Right lobe of liver (tissue), 6 donors: Measurements from ENCODE around the gene DAZAP1. TPM values are rescaled to one million over a fixed set of nuclear protein-coding genes. Genes with fewer than 3 reads are reported as not detected.

ENCODE experiments used
- ATAC-seq, 4 donors: fragments of 200-7000 bp; cut with Tn5 transposase; one replicate each; pipeline ENCODE4 v1.9.1; 2020; ENCODE audit warnings: mild to moderate bottlenecking in 4 of 4, moderate library complexity in 4 of 4
- DNase-seq, 3 donors: peaks; one replicate each; pipeline ENCODE4 v3.0.0-alpha.2; 2020
- H3K27ac ChIP-seq, 3 donors: fragments of 200-600 bp; one replicate each; pipeline ENCODE4 v1.8.0; 2022
- H3K27me3 ChIP-seq, 2 donors: fragments of 200-600 bp; one replicate each; pipeline ENCODE4 v1.8.0; 2022
- H3K36me3 ChIP-seq, 4 donors: fragments of 200-600 bp; sonication (generic) in 1 of 4; one replicate each; pipeline versions ENCODE4 v1.5.1 to v1.8.0; 2017 to 2022; ENCODE audit warnings: control low read depth in 1 of 4
- H3K4me1 ChIP-seq, 4 donors: fragments of 200-600 bp; sonication (generic) in 1 of 4; one replicate each; pipeline versions ENCODE4 v1.5.1 to v1.8.0; 2017 to 2022; ENCODE audit warnings: control low read depth in 1 of 4
- H3K4me3 ChIP-seq, 3 donors: fragments of 200-600 bp; one replicate each; pipeline ENCODE4 v1.8.0; 2022
- H3K9me3 ChIP-seq, 4 donors: fragments of 200-600 bp; sonication (generic) in 1 of 4; one replicate each; pipeline versions ENCODE4 v1.5.1 to v1.8.0; 2017 to 2022; ENCODE audit warnings: control low read depth in 1 of 4
- POLR2A ChIP-seq: fragments of 450-650 bp; IDR thresholded peaks from one replicate; pipeline ENCODE4 v1.6.1; 2017; ENCODE audit warnings: antibody characterized with exemption, mild to moderate bottlenecking
- WGBS: methylation state at CpG from one replicate; pipeline ENCODE4 v1.1.6; 2018; ENCODE audit warnings: low coverage, low lambda C conversion rate; ENCODE audit not compliant: insufficient coverage; ENCODE audit errors: missing lambda C conversion rate; 5-methylcytosine and 5-hydroxymethylcytosine counted together
- intact Hi-C, 2 donors: fragments of 100-400 bp; cut with DNase I; formaldehyde crosslinking; loops; one replicate each; pipeline versions ENCODE4 v1.11.2 to v1.14.1; 2022
- total RNA-seq, 6 experiments: library from RNA; depleted of rRNA in 2 of 6; stranded (reverse); fragments of >200 nt in 2 of 6; fragmentation: NEBNext Ultra II Directional in 3 of 6; extraction: Animal tissue kit (Norgen Biotek cat#: 25700) in 3 of 6; gene quantifications; one replicate each; pipeline versions ENCODE4 v1.1.0 to v1.2.4, GENCODE V29; 2016 to 2023
- TF ChIP-seq, protein P1 (sequence below), 4 donors: fragments of 200-600 bp in 3 of 4; fragments of 450-650 bp in 1 of 4; IDR thresholded peaks; one replicate each; pipeline versions ENCODE4 v1.5.1 to v1.8.0; 2016 to 2022; ENCODE audit warnings: antibody characterized with exemption in 4 of 4, mild to moderate bottlenecking in 2 of 4
- donor health status: DM: no; HTN: yes; CAD: no.
- donor health status: DM: no; HTN: no; CAD: no.
- donor health status: DM: no; HTN: no; CAD: no.
- donor health status: DM: no; HTN: yes; CAD: no.
- donor health status: DM: no; HTN: yes; CAD: no.

DAZAP1 gene
- total RNA-seq, 6 experiments from 2014 or later = 22.3 to 50.9 (median 42.2) TPM

DNA sequence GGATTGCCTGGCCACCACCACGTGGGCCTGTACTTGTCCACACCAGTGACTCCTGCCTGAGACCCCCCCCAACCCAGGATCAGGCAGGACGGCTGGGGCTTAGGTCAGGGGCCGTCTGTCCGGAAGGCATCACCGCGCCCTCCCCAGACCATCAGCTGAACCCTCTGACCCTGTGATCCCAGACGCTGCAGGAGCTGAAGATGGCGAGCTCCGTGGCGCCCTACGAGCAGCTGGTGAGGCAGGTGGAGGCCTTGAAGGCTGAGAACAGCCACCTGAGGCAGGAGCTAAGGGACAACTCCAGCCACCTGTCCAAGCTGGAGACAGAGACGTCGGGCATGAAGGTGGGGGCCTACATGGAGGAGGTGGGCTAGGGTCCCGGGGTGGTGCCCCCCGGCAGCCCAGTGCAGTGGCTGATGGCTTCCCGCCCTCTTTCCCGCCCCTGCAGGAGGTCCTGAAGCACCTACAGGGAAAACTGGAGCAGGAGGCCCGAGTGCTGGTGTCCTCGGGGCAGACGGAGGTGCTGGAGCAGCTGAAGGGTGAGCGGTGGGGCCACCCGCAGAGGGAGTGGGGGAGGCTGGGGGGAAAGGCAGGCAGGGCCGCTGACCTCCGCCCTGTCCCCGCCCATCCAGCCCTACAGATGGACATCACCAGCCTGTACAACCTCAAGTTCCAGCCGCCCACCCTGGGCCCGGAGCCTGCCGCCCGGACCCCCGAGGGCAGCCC lies 45.6 kb downstream of the DAZAP1 start:
- intact Hi-C loops = loop anchor here in 1 of 2 donors (10.0 kb wide), 1 partner anchor 62 kb away; the partner anchor contains the start of gene ADAMTSL5
- DNase-seq = peak in 1 of 3 donors; percentile 36
- Histone ChIP-seq H3K27me3 (peaks cover 4 to 25% of the 10 kb centered on the region in 2 donors), H3K4me3 (no peak overlapping the region), H3K36me3 (no peaks in the 10 kb centered on the region), H3K9me3 (no peaks in the 10 kb centered on the region), H3K27ac (no peak overlapping the region), H3K4me1 (no peaks in the 10 kb centered on the region)
- WGBS = 22% methylated on average over 10 of the region's 30 CpGs
- ATAC-seq = no peak
- no peak for TF ChIP-seq POLR2A
- TF ChIP-seq, protein P1, sequence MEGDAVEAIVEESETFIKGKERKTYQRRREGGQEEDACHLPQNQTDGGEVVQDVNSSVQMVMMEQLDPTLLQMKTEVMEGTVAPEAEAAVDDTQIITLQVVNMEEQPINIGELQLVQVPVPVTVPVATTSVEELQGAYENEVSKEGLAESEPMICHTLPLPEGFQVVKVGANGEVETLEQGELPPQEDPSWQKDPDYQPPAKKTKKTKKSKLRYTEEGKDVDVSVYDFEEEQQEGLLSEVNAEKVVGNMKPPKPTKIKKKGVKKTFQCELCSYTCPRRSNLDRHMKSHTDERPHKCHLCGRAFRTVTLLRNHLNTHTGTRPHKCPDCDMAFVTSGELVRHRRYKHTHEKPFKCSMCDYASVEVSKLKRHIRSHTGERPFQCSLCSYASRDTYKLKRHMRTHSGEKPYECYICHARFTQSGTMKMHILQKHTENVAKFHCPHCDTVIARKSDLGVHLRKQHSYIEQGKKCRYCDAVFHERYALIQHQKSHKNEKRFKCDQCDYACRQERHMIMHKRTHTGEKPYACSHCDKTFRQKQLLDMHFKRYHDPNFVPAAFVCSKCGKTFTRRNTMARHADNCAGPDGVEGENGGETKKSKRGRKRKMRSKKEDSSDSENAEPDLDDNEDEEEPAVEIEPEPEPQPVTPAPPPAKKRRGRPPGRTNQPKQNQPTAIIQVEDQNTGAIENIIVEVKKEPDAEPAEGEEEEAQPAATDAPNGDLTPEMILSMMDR (IDR thresholded peaks at IDR 0.05) = no peak

DNA sequence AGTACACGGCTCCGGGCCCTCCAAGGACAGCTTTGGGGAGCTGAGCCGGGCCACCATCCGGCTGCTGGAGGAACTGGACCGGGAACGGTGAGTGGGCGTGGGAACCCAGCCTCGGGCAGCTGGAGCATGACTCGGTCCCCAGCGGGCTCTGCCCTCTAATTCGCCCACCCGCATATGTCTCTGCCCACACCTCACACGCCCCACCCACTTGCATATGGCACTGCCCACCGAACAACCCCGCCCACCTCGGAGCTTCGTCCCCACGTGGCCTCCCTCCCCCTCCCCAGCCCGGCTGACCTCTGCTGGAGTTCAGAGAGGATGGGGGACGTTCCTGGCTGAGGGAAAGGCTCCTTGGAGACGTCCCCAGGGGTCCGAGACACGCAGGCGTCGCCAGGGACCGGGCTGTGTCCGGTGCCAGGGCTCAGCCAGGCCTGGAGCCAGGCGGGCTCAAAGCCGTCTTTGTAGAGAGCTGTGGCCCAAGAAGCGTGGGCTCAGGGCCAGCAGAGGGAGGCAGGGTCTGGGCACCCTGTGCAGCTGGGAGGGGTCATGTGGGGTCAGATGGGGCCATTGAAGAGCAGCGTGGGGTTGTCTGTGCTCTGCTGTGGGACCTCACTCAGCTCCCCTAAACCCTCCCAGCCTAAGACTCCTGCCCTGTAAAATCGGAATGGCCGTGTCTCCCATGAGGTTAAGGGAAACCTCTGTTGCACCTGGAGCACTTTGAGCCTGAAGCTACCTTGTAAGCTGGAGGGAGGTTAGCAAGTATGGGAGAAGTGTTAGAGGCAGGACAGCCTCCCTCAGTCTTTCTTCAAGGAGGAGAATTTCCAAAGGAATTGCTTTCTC lies 46.4 kb downstream of the DAZAP1 start:
- WGBS = 0% methylated on average over 3 of the region's 33 CpGs
- peaks cover 4 to 24% of the 10 kb centered on the region in 2 donors for H3K27me3 ChIP-seq
- H3K27ac ChIP-seq = no peak overlapping the region
- H3K36me3 ChIP-seq = no peaks in the 10 kb centered on the region
- H3K4me3 ChIP-seq = no peak overlapping the region
- intact Hi-C loops = loop anchor here in 1 of 2 donors (10.0 kb wide), 1 partner anchor 61 kb away; the partner anchor contains the start of gene ADAMTSL5
- no peaks in the 10 kb centered on the region for H3K9me3 ChIP-seq
- ATAC-seq = peak in 2 of 4 donors; percentile 16 to 28
- DNase-seq = no peak
- TF ChIP-seq POLR2A = no peak
- TF ChIP-seq, protein P1 (IDR thresholded peaks at IDR 0.05) = no peak
- no peaks in the 10 kb centered on the region for H3K4me1 ChIP-seq

DNA sequence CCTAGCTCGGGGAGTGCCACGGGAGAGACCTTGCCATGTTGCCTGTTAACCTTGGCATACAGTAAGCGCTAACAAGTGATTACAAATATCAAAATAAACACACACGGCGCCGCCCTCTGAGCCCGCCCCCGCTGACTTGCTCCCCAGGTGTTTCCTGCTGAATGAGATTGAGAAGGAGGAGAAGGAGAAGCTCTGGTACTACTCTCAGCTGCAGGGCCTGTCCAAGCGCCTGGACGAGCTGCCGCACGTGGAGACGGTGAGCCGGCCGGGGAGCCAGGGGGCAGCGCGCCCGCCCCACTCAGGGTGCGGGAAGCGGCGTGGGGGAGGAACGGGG lies 47.6 kb downstream of the DAZAP1 start:
- Histone ChIP-seq H3K4me3 (no peak overlapping the region), H3K36me3 (no peaks in the 10 kb centered on the region), H3K27me3 (peaks cover 4 to 24% of the 10 kb centered on the region in 2 donors), H3K4me1 (no peaks in the 10 kb centered on the region), H3K9me3 (no peaks in the 10 kb centered on the region), H3K27ac (no peak overlapping the region)
- WGBS = 2% methylated on average over 6 of the region's 22 CpGs
- ATAC-seq (no peak), DNase-seq (no peak)
- intact Hi-C loops = loop anchor here in 1 of 2 donors (10.0 kb wide), 1 partner anchor 60 kb away; the partner anchor contains the start of gene ADAMTSL5
- no peak for TF ChIP-seq POLR2A
- TF ChIP-seq, protein P1 (IDR thresholded peaks at IDR 0.05) = no peak

DNA sequence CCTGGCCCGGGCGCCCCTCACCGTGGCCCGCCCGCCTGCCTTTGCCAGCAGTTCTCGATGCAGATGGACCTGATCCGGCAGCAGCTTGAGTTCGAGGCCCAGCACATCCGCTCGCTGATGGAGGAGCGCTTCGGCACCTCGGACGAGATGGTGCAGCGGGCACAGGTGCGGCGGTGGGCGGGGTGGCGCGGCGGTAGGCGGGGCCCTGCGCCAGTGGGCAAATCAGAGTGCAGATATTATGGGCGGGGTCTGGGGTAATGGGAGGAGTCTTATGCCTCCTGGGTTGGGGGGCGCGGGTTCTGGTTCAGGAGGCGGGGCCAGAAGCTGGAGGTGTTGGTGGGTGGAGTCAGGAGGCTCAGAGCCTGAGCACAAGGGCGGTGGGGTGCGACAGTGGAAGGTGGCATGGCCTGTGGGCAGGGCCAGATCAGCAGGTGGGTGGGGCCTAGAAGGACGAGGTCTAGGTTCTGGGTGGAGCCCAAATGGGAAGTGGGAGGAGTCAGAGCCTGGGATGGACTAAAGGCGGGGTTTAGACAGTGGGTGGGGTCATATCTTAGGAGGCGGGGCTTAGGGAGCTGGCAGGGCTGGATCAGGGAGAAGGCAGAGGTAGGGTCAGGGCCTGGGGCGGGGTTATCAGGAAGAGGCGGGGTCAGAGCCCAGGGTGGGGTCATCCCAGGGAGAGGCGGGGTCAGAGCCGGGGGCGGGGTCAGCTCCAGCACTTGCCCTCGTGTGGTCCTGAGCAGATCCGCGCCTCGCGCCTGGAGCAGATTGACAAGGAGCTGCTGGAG lies 48.1 kb downstream of the DAZAP1 start:
- 2% methylated on average over 26 of the region's 42 CpGs for WGBS
- H3K27me3 ChIP-seq = peaks cover 0 to 24% of the 10 kb centered on the region in 2 donors
- TF ChIP-seq, protein P1 (IDR thresholded peaks at IDR 0.05) = no peak
- TF ChIP-seq POLR2A = no peak
- intact Hi-C loops = loop anchor here in 1 of 2 donors (10.0 kb wide), 1 partner anchor 59 kb away; the partner anchor contains the start of gene ADAMTSL5
- no peaks in the 10 kb centered on the region for H3K9me3 ChIP-seq
- ATAC-seq = peak; percentile 58 to 69 (median 62)
- H3K27ac ChIP-seq = no peak overlapping the region
- DNase-seq = peak in 1 of 3 donors; percentile 59
- no peaks in the 10 kb centered on the region for H3K4me1 ChIP-seq
- H3K36me3 ChIP-seq = no peaks in the 10 kb centered on the region
- no peak overlapping the region for H3K4me3 ChIP-seq
